IPS DF 6.9 (cell line): ENCODE measurements around the gene ZNF212.
A peak's percentile ranks its signal among the peaks of the same experiment; 100 is the strongest.
"Not testable (repeated sequence)": the region's sequence is repeated elsewhere in the genome, so short reads cannot be mapped to it uniquely, and the experiment has no call there.

Source experiments
- DNase-seq: peaks from one replicate; pipeline ENCODE4 v3.0.0-alpha.2; 2013; ENCODE audit warnings: low read depth, low spot score
- H3K27ac ChIP-seq: one replicate; pipeline ENCODE4 v1.5.1; 2013; ENCODE audit warnings: low read length, control low read depth
- H3K27me3 ChIP-seq: 2 replicates; pipeline ENCODE4 v1.6.1; 2013; ENCODE audit warnings: mild to moderate bottlenecking, low read length; ENCODE audit not compliant: control insufficient read depth, insufficient read depth
- H3K36me3 ChIP-seq: 2 replicates; pipeline ENCODE4 v1.6.1; 2013; ENCODE audit warnings: low read length; ENCODE audit not compliant: control insufficient read depth, insufficient read depth
- H3K4me1 ChIP-seq: 2 replicates; pipeline ENCODE4 v1.6.1; 2013; ENCODE audit warnings: low read length; ENCODE audit not compliant: control insufficient read depth, insufficient read depth
- H3K4me3 ChIP-seq: 2 replicates; pipeline ENCODE4 v1.5.1; 2013; ENCODE audit warnings: mild to moderate bottlenecking, low read length
- H3K9me3 ChIP-seq: 2 replicates; pipeline ENCODE4 v1.6.1; 2013; ENCODE audit warnings: low read length, inconsistent platforms; ENCODE audit not compliant: control insufficient read depth, insufficient read depth
- WGBS: extraction: QIAGEN DNeasy Blood & Tissue Kit; methylation state at CpG from one replicate; pipeline ENCODE4 v1.1.7; 2013; ENCODE audit warnings: mixed read lengths, missing lambda C conversion rate; ENCODE audit not compliant: insufficient read length, insufficient coverage; 5-methylcytosine and 5-hydroxymethylcytosine counted together

The ZNF212 gene

DNA sequence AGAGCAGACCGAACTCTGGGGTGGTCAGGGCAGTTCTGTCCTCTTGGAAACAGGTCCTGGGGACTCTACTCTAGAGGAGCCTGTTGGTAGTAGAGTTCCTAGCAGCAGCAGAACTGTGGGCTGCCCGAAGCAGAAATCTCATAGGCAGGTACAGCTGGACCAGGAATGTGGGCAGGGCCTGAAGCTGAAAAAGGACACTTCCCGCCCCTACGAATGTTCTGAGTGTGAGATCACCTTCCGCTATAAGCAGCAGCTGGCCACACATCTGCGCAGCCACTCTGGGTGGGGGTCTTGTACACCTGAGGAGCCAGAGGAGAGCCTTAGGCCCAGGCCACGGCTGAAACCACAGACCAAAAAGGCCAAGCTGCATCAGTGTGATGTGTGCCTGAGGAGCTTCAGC is 14.2 kb downstream of the ZNF212 start:
- Histone ChIP-seq H3K27ac (no peak overlapping the region), H3K4me1 (no peaks in the 10 kb centered on the region; the same call in 1 of the 2 replicates), H3K27me3 (no peaks in the 10 kb centered on the region), H3K4me3 (no peak overlapping the region), H3K36me3 (peaks cover 30% of the 10 kb centered on the region), H3K9me3 (no peaks in the 10 kb centered on the region)
- WGBS, result no CpG with 5 or more reads among the region's 7 CpGs
- no peak for DNase-seq

DNA sequence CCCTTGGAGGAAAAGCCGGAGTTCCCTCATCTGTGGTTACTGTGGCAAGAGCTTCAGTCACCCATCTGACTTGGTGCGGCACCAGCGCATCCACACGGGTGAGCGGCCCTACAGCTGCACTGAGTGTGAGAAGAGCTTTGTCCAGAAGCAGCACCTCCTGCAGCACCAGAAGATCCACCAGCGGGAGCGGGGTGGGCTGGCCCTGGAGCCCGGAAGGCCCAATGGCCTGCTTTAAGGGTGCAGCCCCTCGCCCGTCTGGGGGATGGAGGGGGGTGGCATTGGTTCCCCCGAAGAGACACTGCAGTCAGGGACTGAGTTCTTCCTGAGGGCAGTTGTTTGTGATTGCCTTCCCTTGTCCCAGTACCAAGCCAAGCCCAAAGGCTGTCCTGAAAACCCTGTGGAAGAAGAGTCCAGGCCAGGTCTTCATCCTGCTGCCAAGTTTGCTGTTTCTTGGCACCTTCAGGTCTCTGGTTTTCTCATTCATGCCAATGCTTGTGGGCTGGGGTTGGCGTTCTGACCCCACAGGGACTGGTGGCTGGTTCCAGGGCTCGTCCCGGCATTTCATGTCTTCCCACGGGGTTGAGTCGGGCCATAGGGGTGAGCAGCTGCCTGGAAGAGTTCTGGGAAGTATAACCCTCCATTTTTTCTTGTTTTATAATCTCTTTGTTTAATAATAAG is 14.9 kb downstream of the ZNF212 start:
- no peaks in the 10 kb centered on the region for H3K9me3 ChIP-seq
- no peaks in the 10 kb centered on the region for H3K27me3 ChIP-seq
- DNase-seq, result no peak
- no CpG with 5 or more reads among the region's 16 CpGs for WGBS
- H3K4me3 ChIP-seq, result no peak overlapping the region
- H3K27ac ChIP-seq, result no peak overlapping the region
- H3K4me1 ChIP-seq, result no peaks in the 10 kb centered on the region; the same call in 1 of the 2 replicates
- peaks cover 30% of the 10 kb centered on the region for H3K36me3 ChIP-seq

DNA sequence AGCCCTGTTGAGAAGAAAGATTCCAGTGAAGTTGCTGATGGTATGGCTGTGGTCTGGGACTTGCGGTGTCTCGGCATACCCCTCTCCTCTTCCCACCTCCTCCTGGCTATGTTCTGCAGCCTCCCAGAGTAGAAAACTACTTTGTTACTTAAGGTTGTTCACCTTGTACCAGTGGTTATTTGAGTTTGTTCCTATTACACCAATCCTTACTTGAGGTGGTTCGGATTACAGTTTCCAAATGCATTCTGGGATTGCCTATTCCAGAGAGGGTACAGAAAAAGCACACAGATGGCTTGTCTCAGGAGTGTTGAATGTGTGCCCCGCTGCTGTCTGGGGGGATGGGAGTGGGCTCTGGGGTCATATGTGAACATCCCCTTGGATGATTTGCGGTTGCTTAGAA is 15.7 kb downstream of the ZNF212 start:
- no peaks in the 10 kb centered on the region; the same call in 1 of the 2 replicates for H3K4me1 ChIP-seq
- no peaks in the 10 kb centered on the region for H3K27me3 ChIP-seq
- no CpG with 5 or more reads among the region's 5 CpGs for WGBS
- H3K9me3 ChIP-seq, result no peaks in the 10 kb centered on the region
- H3K27ac ChIP-seq, result no peak overlapping the region
- H3K36me3 ChIP-seq, result peaks cover 30% of the 10 kb centered on the region
- H3K4me3 ChIP-seq, result no peak overlapping the region
- no peak for DNase-seq

DNA sequence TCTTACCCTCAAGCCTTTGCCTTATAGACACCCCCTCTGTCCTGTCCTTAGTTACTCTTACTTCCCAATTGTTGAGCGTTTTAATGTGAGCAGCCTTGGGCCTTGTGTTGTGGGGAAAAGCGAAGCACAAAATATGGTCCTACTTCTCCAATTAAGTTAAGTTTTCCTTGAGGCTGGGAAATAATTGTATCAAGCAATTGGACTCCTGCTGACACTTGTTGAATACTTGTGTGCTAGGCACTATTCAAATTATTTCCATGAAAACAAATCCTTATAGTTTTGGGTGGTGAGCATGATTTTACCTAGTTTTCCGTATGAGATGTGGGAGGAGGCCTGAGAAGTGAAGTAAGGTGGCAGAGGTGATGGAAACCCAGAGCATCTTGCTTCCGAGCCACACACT is 17.1 kb downstream of the ZNF212 start:
- Histone ChIP-seq H3K27me3 (no peaks in the 10 kb centered on the region), H3K36me3 (peaks cover 23% of the 10 kb centered on the region), H3K9me3 (no peaks in the 10 kb centered on the region), H3K27ac (no peak overlapping the region), H3K4me1 (no peaks in the 10 kb centered on the region; the same call in 1 of the 2 replicates), H3K4me3 (no peak overlapping the region)
- WGBS, result no CpG with 5 or more reads among the region's 4 CpGs
- DNase-seq, result no peak

DNA sequence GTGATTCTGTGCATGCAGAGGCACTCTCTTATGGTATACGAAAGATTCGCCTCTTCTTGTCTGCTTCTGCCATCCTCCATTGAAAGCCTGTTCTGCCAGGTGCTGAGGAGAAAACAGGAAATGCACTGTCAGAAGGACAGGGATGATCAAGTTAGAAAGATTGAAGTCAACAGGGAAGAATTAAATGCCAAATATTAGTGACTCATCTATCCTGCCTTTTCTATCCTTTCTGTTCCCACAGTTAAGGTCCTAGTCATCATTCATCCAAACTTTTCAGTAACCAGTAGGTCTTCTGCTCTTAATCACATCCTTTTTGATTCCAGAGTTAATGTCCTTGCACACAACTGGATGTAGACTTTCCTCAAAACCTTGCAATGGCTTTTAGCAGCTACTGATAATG is 17.7 kb downstream of the ZNF212 start:
- Histone ChIP-seq H3K9me3 (no peaks in the 10 kb centered on the region), H3K4me1 (no peaks in the 10 kb centered on the region; the same call in 1 of the 2 replicates), H3K27ac (no peak overlapping the region), H3K36me3 (peaks cover 21% of the 10 kb centered on the region), H3K27me3 (no peaks in the 10 kb centered on the region), H3K4me3 (no peak overlapping the region)
- no CpG with 5 or more reads among the region's 2 CpGs for WGBS
- DNase-seq, result no peak

DNA sequence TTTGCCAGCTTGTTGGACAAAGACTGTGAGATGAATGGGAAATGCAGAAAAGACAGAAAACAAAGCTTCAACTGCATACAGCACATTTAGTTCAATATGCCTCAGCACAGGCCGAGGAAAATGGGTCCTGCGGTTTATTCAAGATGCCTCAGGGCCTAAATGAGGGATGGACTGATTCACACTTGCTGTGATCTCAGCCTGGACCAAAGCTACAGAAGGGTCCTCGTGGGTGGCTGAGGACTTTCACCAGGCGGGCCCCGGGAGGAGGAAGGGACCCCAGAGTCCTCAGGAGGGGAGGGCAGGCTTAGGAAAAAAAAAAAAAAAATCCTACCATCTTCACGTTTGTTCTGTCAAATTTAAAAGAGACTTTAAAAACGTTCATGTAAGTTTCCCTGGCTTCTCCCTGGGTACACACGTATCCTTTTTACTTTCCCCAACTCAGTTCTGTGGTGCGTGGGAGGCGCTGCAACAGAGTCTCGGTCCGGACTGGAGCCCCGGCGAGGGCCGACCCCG is 21.9 kb downstream of the ZNF212 start:
- H3K9me3 ChIP-seq, result no peaks in the 10 kb centered on the region
- H3K27ac ChIP-seq, result no peak overlapping the region
- peak overlapping the region; percentile 49; the same call in 1 of the 2 replicates for H3K4me3 ChIP-seq
- DNase-seq, result no peak
- no peaks in the 10 kb centered on the region; the same call in 1 of the 2 replicates for H3K4me1 ChIP-seq
- H3K36me3 ChIP-seq, result no peaks in the 10 kb centered on the region; the same call in 1 of the 2 replicates
- no peaks in the 10 kb centered on the region for H3K27me3 ChIP-seq
- no CpG with 5 or more reads among the region's 16 CpGs for WGBS

DNA sequence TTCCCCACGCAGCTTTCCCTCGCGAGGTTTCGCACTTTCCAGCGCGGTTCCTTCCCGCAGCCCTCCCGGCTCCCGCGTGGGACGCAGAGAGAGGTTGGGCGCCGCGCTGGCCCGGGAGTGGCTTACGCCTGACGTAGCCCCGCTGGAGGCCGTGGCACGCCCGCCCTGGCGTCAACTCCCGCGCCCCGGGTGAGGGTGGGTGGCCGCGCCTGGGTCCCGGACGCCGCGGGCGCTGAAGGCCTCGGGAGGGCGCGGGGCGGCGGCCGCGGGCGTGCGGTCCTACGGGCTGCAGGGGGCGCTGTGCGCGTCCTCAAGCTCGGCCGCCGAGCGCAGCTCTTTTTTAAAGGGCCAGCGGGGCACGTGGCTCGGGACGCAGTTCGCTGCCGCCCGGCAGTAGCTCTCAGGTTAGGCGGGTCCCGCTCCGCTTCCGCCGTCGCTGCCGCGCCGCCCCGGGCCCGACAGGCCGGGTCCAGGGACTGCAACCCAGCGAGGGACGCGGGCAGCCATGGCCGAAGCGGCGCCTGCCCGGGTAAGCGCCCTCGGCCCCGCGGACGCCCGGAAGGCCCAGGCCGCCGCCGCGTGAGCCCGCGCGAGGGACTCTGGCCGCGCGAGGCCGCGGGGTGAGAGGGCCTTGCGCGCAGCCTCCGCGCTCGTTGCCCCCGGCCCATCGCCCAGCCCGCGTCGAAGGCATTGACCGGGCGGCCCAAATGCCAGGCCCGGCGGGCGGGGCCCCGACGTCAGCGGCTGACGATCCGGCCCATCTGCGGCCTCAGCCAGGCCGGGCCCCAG is 22.6 kb downstream of the ZNF212 start, which contains the start of gene ZNF783:
Gene ZNF783 (plus strand): TSS at position 368 of the 789 bp plus-strand sequence. CDS start 138 bp downstream, at position 506.
- no peaks in the 10 kb centered on the region for H3K27me3 ChIP-seq
- H3K4me1 ChIP-seq, result no peaks in the 10 kb centered on the region
- no peaks in the 10 kb centered on the region; the same call in 1 of the 2 replicates for H3K36me3 ChIP-seq
- peak within 1 kb of the TSS; percentile 49 for H3K4me3 ChIP-seq
- no CpG with 5 or more reads among the region's 115 CpGs for WGBS
- H3K9me3 ChIP-seq, result no peaks in the 10 kb centered on the region
- H3K27ac ChIP-seq, result no peak within 1 kb of the TSS
- DNase-seq, result peak; percentile 47

DNA sequence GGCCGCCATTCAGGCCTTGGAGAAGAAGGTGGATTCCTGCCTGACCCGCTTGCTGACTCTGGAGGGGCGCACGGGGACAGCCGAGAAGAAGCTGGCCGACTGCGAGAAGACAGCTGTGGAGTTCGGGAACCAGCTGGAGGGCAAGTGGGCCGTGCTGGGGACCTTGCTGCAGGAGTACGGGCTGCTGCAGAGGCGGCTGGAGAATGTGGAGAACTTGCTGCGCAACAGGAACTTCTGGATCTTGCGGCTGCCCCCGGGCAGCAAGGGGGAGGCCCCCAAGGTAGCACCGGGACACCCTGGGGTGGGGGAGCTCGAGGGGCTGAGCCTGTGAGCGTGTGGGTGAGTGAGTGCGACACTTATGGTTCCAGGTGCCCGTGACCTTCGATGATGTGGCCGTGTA is 27.0 kb downstream of the ZNF212 start:
- Histone ChIP-seq H3K27ac (no peak overlapping the region), H3K27me3 (no peaks in the 10 kb centered on the region), H3K9me3 (no peaks in the 10 kb centered on the region), H3K4me3 (no peak overlapping the region), H3K36me3 (no peaks in the 10 kb centered on the region; the same call in 1 of the 2 replicates), H3K4me1 (no peaks in the 10 kb centered on the region)
- WGBS, result no CpG with 5 or more reads among the region's 21 CpGs
- DNase-seq, result no peak

DNA sequence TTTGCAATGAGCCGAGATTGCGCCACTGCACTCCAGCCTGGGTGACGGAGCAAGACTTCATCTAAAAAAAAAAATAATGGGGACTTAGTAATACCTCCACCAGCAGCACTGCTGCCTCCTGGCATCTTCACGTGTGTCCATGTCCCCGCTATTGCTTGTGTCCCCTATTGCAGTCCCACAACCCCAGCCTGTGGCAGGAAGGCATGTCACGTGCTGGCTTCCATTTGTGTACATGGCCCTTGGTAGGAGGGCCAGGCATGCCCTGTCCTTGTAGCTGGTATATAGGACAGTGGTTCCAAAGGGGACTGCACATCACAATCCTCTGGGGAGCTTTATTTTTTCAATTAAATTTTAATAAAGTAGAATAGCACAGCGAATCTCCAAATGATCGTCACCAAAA is 28.3 kb downstream of the ZNF212 start:
- H3K4me1 ChIP-seq, result no peaks in the 10 kb centered on the region
- no peaks in the 10 kb centered on the region for H3K9me3 ChIP-seq
- no peak overlapping the region for H3K27ac ChIP-seq
- no CpG with 5 or more reads among the region's 8 CpGs for WGBS
- DNase-seq, result no peak
- H3K4me3 ChIP-seq, result no peak overlapping the region
- H3K36me3 ChIP-seq, result no peaks in the 10 kb centered on the region; the same call in 1 of the 2 replicates
- H3K27me3 ChIP-seq, result no peaks in the 10 kb centered on the region

DNA sequence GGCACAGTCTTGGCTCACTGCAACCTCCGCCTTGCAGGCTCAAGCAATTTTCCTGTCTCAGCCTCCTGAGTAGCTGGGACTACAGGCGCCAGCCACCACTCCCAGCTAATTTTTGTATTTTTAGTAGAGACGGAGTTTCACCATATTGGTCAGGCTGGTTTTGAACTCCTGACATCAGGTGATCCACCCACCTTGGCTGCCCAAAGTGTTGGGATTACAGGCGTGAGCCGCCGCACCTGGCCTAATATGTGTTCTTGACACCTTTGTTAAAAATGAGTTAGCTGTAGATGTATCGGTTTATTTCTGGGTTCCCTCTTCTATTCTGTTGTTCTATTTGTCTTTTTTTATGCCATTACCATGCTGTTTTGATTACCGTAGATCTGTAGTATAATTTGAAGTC is 35.0 kb downstream of the ZNF212 start:
- not testable (repeated sequence) for H3K4me3 ChIP-seq, H3K4me1 ChIP-seq, H3K27me3 ChIP-seq, DNase-seq, H3K36me3 ChIP-seq, H3K27ac ChIP-seq, H3K9me3 ChIP-seq
- WGBS, result no CpG with 5 or more reads among the region's 8 CpGs
